ENCODE measurements around the gene LATS2.
"Not testable (repeated sequence)": the region's sequence is repeated elsewhere in the genome, so short reads cannot be mapped to it uniquely, and the experiment has no call there.

LATS2 gene

DNA sequence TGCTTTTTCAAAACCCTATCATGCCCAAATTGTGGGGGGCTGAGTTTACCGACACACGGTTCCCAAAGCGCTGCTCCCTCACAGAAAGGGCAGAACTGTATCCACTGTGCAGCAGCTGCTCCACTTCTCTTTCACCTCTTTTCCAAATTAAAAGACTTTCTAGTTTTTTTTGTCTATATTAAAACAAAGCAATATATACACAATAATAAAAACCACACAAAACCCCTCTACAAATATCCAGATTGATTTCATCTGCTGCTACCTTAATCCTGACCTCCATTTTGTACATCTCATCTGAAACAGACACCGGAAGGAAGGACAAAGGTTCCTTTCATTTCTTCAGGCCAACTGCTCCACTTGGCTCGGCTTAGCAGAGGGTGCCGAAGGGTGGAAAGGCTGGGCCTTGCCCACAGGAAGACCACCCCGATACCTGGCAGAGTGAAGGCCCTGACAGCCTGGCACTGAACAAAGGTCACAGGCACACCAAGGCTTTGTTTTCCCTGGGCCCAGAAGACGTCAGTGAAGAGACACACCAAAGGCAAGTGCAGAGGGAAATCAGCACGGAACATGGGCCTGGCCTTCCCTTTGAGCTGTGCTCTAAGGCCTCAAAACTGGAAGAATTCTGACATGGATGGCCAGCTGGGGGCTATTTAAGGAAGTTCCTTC, 71.6 kb downstream of the LATS2 start:
- DNase-seq, result no peak

DNA sequence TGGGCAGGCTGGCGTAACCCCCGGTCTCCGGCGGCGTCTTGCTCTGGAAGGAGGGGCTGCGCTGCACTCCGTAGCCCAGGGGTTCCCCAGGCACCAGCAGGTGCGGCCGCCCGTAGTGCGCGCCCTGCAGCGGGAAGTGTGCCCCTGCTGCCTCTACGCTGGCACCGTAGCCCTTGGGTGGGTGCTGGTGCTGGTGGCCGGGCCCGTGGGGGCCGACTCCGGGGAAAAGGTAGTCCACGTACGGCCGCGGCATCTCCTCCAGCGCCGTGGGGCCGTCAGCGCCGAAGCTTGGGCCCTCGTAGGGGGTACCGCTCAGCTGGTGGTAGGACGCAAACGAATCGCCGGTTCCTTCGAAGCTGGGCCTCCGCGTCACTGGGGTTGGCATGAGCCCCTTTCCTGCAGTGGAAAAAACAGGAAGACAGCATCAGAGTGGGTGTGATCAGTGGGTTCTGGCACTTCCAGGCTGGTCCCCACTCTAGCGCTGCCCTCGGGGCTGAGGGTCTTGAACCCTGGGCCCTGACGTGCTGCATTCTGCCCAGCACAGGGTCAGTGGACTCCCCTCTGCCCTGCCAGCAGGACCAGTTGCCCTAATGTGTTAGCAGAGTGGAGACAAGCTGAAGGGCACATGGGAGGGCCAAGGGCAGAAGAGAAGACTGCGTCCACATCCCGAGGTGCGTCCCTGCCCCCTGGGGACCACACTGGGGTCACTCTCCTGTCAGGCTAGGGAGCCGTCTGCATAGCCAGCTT, 72.3 kb downstream of the LATS2 start:
- DNase-seq, result no peak

- no peak for DNase-seq
These were observed 73.1 kb downstream of the LATS2 start for GRCh38 chr13:20988033-20988908.

- no peak for DNase-seq
These were observed 73.8 kb downstream of the LATS2 start for GRCh38 chr13:20987599-20987998.

GRCh38 chr13:20984879-20985278, 76.5 kb downstream of the LATS2 start:
- DNase-seq, result no peak

GRCh38 chr13:20983386-20983785, 78.0 kb downstream of the LATS2 start:
- no peak for DNase-seq

DNA sequence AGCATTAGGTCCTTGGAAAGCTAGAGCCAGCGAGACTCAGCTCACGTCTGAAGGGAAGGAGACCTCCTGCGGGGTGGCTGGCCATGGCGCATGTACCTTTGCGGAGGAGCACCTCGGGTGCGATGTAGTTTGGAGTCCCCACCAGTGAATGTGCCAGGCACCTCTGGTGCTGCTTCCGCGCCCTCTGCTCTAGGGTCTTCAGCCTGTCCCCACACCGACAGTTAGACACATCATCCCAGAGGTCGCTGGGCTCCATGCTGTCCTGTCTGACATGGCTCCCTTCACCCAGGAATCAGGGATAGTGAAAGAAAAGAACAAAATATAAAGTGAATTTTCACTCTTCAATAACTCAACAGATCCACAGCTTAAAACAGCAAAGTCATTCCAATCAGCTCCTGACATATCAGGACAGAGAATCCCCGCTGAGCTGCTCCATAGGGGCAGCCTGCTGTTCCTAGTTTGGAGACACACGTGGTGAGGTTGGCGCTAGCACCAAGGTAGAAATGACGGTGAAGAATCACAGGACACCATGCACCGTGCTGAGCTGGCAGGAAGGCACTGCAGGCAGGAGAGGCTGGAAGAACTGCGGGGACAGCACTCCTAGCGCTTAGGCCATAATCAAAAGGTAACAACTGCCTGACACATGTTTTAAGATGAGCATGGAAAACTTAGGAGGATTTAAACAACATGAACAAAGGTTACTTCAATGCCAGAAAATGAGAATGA, 79.9 kb downstream of the LATS2 start:
- no peak for DNase-seq

GRCh38 chr13:20980899-20981298, 80.5 kb downstream of the LATS2 start:
- DNase-seq, result no peak

- DNase-seq, result no peak
These were observed 81.0 kb downstream of the LATS2 start for GRCh38 chr13:20980430-20980829.

GRCh38 chr13:20977394-20977793, 84.0 kb downstream of the LATS2 start:
- no peak for DNase-seq

- DNase-seq, result no peak
These were observed 86.3 kb downstream of the LATS2 start for GRCh38 chr13:20974981-20975585.

GRCh38 chr13:20973886-20974425, 87.4 kb downstream of the LATS2 start:
- no peak for DNase-seq

DNA sequence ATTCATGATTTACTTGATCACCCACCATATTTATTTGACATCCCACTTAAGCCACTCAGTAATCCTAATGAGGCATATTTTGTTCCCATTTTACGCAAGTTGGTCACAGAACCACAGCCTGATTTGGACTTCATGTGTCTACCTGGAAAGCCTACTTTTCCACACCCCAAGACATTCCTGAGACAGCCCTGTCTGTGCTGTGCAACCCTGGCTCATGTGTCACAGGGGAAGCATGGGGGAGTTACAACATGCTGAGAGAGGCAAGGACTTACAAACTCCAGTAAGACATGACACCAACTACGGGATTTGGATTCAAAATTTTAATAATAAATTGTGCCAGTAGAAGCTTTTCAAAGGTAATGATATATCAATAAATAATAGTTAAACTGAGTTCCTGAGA, 88.7 kb downstream of the LATS2 start:
- no peak for DNase-seq

GRCh38 chr13:20969182-20969581, 92.2 kb downstream of the LATS2 start:
- no peak for DNase-seq

GRCh38 chr13:20968745-20969144, 92.6 kb downstream of the LATS2 start:
- no peak for DNase-seq

- no peak for DNase-seq
These were observed 94.0 kb downstream of the LATS2 start for GRCh38 chr13:20967340-20967739.

GRCh38 chr13:20964904-20965303, 96.5 kb downstream of the LATS2 start:
- no peak for DNase-seq

- not testable (repeated sequence) for DNase-seq
These were observed 99.7 kb downstream of the LATS2 start for GRCh38 chr13:20961663-20962062.

DNA sequence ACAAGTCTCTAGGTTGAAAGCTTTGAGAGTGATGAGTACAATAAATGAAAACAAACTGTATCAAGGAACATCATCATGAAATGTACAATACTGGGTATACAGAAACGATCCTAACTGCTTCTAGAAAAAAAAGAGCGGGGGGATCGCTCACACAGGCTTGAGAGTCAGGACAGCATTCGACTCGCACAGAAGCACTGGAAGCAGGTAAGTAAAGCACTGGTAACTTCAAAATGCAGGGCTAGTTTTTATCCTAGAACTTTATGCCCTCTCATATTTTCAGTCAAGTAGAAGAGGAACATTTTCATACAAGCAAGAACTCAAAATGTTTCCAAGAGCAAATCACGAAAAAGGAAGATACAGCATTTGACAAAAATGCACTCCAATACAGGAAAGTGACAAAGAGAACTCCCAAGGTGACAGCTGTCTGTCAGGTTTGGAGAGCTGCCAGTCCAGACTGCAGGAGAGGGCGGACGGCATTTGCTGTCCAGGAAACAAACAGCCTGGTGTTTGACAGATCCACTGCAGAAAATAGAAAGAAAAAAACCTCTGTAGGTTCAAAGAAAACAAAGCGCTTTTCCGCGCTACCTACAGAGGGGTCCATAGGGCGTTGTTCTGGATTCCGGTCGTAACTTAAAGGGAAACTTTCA, 100.6 kb downstream of the LATS2 start:
- DNase-seq, result no peak

- not testable (repeated sequence) for DNase-seq
These were observed 104.3 kb downstream of the LATS2 start for GRCh38 chr13:20957049-20957620.

DNA sequence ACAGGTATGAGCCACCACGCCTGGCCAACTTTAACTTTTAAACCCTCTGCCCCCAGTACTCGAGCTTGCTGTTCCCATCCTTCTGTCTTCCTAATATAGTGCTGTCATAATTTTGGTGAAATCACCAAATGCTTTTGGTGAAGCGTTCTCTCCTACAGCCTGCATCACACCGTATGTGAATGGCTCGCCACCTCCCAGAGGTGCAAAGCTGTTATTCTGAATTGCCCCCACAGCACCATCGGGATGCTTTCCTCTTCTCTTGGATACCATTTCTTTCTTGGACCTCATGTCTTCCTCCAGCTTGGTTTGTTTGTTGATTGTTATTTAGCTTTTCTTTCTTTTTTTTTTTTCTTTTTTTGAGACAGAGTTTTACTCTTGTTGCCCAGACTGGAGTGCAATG, 105.9 kb downstream of the LATS2 start:
- DNase-seq, result no peak

Measured in hippocampal formation (tissue), 2 donors.